Nephron progenitor cell (in vitro differentiated cells): ENCODE data around the gene AMZ2.
"Not testable (repeated sequence)": the region's sequence is repeated elsewhere in the genome, so short reads cannot be mapped to it uniquely, and the experiment has no call there.

Experiments used
- DNase-seq: peaks from one replicate; pipeline ENCODE4 v3.0.0; 2021
- H3K27ac Mint-ChIP-seq: 2 replicates; pipeline ENCODE4 v1.8.0; 2021; ENCODE audit warnings: mild to moderate bottlenecking, moderate library complexity, mixed read lengths
- H3K27me3 Mint-ChIP-seq: 2 replicates; pipeline ENCODE4 v1.8.0; 2021; ENCODE audit warnings: mild to moderate bottlenecking, low read depth, mixed read lengths; ENCODE audit not compliant: poor library complexity
- H3K36me3 Mint-ChIP-seq: 2 replicates; pipeline ENCODE4 v1.8.0; 2021; ENCODE audit warnings: low read depth, mixed read lengths
- H3K4me1 Mint-ChIP-seq: 2 replicates; pipeline ENCODE4 v1.8.0; 2021; ENCODE audit warnings: mixed read lengths
- H3K4me3 Mint-ChIP-seq: 2 replicates; pipeline ENCODE4 v1.8.0; 2021; ENCODE audit warnings: mild to moderate bottlenecking, moderate library complexity, mixed read lengths
- H3K9me3 Mint-ChIP-seq: 2 replicates; pipeline ENCODE4 v1.8.0; 2021; ENCODE audit warnings: mild to moderate bottlenecking, moderate library complexity, mixed read lengths
- TF ChIP-seq, protein P1 (sequence below): fragments of 200-600 bp; sonication (generic); IDR thresholded peaks from 2 replicates; pipeline ENCODE4 v1.5.0; 2021; ENCODE audit warnings: antibody characterized with exemption

AMZ2 gene

DNA sequence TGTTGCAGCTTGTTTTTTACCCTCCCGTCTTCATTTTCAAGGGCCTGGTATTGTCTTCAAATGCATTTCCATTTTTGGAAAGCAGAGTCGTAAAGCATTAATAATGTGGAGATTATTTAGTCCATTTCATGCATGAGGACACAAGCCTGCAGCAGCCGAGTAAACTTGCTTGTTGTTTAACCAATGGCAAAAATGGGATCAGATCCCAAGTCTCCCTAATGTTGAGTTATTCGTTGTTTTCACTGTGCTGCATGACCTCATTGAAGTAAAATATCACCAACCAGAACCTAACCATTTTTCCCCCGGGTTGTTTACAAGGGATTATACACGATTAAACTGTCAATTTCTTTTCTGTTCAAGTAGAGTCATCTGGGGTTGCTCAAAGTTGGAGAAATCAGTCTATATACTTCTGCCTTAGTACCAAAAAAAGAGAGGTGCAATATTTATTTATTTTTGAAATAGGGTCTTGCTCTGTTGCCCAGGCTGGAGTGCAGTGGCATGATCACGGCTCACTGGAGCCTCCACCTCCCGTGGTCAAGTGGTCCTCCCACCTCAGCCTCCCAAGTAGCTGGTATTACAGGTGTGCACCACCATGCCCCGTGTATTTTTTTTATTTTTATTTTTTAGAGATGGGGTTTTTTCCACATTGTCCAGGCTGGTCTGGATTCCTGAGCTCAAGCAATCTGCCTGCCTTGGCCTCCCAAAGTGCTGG, 12.4 kb downstream of the AMZ2 start:
- no peaks in the 10 kb centered on the region for H3K9me3 Mint-ChIP-seq
- TF ChIP-seq, protein P1, sequence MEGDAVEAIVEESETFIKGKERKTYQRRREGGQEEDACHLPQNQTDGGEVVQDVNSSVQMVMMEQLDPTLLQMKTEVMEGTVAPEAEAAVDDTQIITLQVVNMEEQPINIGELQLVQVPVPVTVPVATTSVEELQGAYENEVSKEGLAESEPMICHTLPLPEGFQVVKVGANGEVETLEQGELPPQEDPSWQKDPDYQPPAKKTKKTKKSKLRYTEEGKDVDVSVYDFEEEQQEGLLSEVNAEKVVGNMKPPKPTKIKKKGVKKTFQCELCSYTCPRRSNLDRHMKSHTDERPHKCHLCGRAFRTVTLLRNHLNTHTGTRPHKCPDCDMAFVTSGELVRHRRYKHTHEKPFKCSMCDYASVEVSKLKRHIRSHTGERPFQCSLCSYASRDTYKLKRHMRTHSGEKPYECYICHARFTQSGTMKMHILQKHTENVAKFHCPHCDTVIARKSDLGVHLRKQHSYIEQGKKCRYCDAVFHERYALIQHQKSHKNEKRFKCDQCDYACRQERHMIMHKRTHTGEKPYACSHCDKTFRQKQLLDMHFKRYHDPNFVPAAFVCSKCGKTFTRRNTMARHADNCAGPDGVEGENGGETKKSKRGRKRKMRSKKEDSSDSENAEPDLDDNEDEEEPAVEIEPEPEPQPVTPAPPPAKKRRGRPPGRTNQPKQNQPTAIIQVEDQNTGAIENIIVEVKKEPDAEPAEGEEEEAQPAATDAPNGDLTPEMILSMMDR = no peak
- H3K27me3 Mint-ChIP-seq = peaks cover 23% of the 10 kb centered on the region
- H3K27ac Mint-ChIP-seq = no peak overlapping the region
- no peak for DNase-seq
- peaks cover 23% of the 10 kb centered on the region for H3K36me3 Mint-ChIP-seq
- H3K4me3 Mint-ChIP-seq = no peak overlapping the region
- H3K4me1 Mint-ChIP-seq = peaks cover 24% of the 10 kb centered on the region

- peaks cover 24% of the 10 kb centered on the region for H3K4me1 Mint-ChIP-seq
- H3K36me3 Mint-ChIP-seq, H3K4me3 Mint-ChIP-seq, H3K27ac Mint-ChIP-seq, H3K9me3 Mint-ChIP-seq, DNase-seq: not testable (repeated sequence)
- peaks cover 27% of the 10 kb centered on the region for H3K27me3 Mint-ChIP-seq
These were observed 14.6 kb downstream of the AMZ2 start for GRCh38 chr17:68262467-68262866.

GRCh38 chr17:68263101-68263681, 15.3 kb downstream of the AMZ2 start:
- TF ChIP-seq, protein P1 = peak; percentile 57
- Mint-ChIP-seq H3K27me3 (peaks cover 27% of the 10 kb centered on the region), H3K4me1 (peaks cover 24% of the 10 kb centered on the region)
- H3K4me3 Mint-ChIP-seq, H3K9me3 Mint-ChIP-seq, H3K36me3 Mint-ChIP-seq, H3K27ac Mint-ChIP-seq: not testable (repeated sequence)
- DNase-seq = peak; percentile 12

- not testable (repeated sequence) for H3K36me3 Mint-ChIP-seq, H3K27ac Mint-ChIP-seq
These were observed 18.0 kb downstream of the AMZ2 start for GRCh38 chr17:68265833-68266232.

DNA sequence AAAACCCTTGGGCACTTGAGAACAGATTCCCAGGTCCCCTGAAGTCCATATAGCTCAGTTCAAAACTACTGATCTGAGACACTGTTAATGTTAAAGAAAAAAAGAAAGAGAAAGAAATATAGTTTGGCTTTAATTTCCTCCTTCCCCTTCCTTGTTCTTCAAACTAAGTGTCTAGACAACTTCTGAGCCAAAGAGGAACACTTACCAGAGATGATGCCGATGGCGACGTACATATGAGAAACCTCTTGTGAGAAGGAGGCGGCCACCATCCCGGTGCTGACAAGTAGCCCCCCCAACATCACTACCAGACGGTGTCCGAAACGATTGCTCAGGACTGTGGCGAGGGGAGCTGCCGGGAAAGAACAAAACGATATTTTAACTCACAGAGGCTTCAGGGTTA, 25.9 kb downstream of the AMZ2 start:
- peaks cover 16% of the 10 kb centered on the region for H3K9me3 Mint-ChIP-seq
- no peak overlapping the region for H3K4me3 Mint-ChIP-seq
- no peaks in the 10 kb centered on the region for H3K36me3 Mint-ChIP-seq
- peaks cover 7% of the 10 kb centered on the region for H3K27me3 Mint-ChIP-seq
- no peaks in the 10 kb centered on the region for H3K4me1 Mint-ChIP-seq
- TF ChIP-seq, protein P1 = no peak
- H3K27ac Mint-ChIP-seq = no peak overlapping the region
- DNase-seq = no peak

More at GRCh38 chr17:68265833-68266232, 18.0 kb downstream of the AMZ2 start:
- not testable (repeated sequence) for H3K4me3 Mint-ChIP-seq, H3K4me1 Mint-ChIP-seq, H3K9me3 Mint-ChIP-seq, DNase-seq
- peaks cover 18% of the 10 kb centered on the region for H3K27me3 Mint-ChIP-seq

DNA sequence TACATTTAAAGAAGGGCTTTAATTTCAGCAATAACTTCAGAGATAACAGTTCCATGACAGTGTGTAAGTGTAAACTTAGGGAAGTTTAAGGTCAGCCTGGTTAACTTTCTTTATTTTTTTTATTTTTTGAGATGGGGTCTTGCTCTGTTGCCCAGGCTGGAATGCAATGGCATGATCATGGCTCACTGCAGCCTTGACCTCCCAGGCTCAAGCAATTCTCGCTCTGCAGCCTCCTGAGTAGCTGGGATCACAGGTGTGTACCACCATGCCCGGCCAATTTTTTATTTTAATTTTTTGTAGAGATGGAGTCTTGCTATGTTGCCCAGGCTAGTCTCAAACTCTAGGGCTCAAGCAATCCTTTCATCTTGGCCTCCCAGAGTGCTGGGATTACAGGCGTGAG, 28.5 kb downstream of the AMZ2 start:
- H3K4me3 Mint-ChIP-seq, DNase-seq, H3K27me3 Mint-ChIP-seq, H3K4me1 Mint-ChIP-seq, H3K27ac Mint-ChIP-seq, H3K36me3 Mint-ChIP-seq: not testable (repeated sequence)
- peaks cover 34% of the 10 kb centered on the region for H3K9me3 Mint-ChIP-seq

- Mint-ChIP-seq H3K9me3 (peaks cover 42% of the 10 kb centered on the region), H3K36me3 (no peaks in the 10 kb centered on the region), H3K27ac (no peak overlapping the region), H3K4me3 (no peak overlapping the region), H3K4me1 (no peaks in the 10 kb centered on the region), H3K27me3 (peaks cover 7% of the 10 kb centered on the region)
- TF ChIP-seq, protein P1 = no peak
- DNase-seq = no peak
These were observed 30.0 kb downstream of the AMZ2 start for GRCh38 chr17:68277807-68278206.

GRCh38 chr17:68281965-68282364, 34.1 kb downstream of the AMZ2 start:
- peaks cover 38% of the 10 kb centered on the region for H3K9me3 Mint-ChIP-seq
- H3K4me1 Mint-ChIP-seq, H3K27ac Mint-ChIP-seq, H3K4me3 Mint-ChIP-seq, H3K27me3 Mint-ChIP-seq, DNase-seq, H3K36me3 Mint-ChIP-seq: not testable (repeated sequence)
